H1 (cell line): ENCODE data around the gene AK5. TPM values are rescaled to one million over a fixed set of nuclear protein-coding genes. Genes with fewer than 3 reads are reported as not detected.

Source experiments
- CTCF ChIA-PET: fragments of 300-600 bp; sonication (Branson Sonifier 250); formaldehyde crosslinking; loops from one replicate; lab custom pipeline; 2021; ENCODE audit not compliant: partially characterized antibody; lab: Charles Lee
- POLR2A ChIA-PET: fragments of 300-600 bp; sonication (Branson Sonifier 250); formaldehyde crosslinking; loops from one replicate; lab custom pipeline; 2021; ENCODE audit warnings: inconsistent platforms; ENCODE audit not compliant: partially characterized antibody; lab: Charles Lee
- DNase-seq, 2 experiments: peaks; one replicate each; pipeline versions ENCODE4 v3.0.0 to v3.0.0-alpha.2; 2010 to 2022; ENCODE audit warnings: low spot score in 2 of 2, low read depth in 1 of 2, mixed read lengths in 1 of 2
- FAIRE-seq: peaks from 2 replicates; lab custom pipeline; 2011; peaks lifted over from hg19 to GRCh38; lab: Jason Lieb, UNC
- H2AFZ ChIP-seq: 2 replicates; pipeline ENCODE4 v1.8.1; 2012; ENCODE audit warnings: low read length, inconsistent platforms
- H2AK5ac ChIP-seq: 2 replicates; pipeline ENCODE4 v1.6.1; 2013; ENCODE audit warnings: low read depth, low read length
- H2BK120ac ChIP-seq: replicated peaks from 2 replicates; pipeline ENCODE3; 2013; ENCODE audit warnings: low read depth, low read length, inconsistent platforms
- H2BK12ac ChIP-seq: 2 replicates; pipeline ENCODE4 v1.6.1; 2013; ENCODE audit warnings: low read depth, low read length
- H2BK15ac ChIP-seq: 2 replicates; pipeline ENCODE4 v1.6.1; 2013; ENCODE audit warnings: low read length
- H2BK20ac ChIP-seq: 2 replicates; pipeline ENCODE4 v1.6.1; 2013; ENCODE audit warnings: low read length
- H2BK5ac ChIP-seq: 2 replicates; pipeline ENCODE4 v1.6.1; 2013; ENCODE audit warnings: low read depth, low read length
- H3K14ac ChIP-seq: 2 replicates; pipeline ENCODE4 v1.6.1; 2013; ENCODE audit warnings: inconsistent platforms; ENCODE audit not compliant: insufficient read length
- H3K18ac ChIP-seq: 2 replicates; pipeline ENCODE4 v1.6.1; 2013; ENCODE audit warnings: low read length; ENCODE audit errors: extremely low read depth
- H3K23ac ChIP-seq: 2 replicates; pipeline ENCODE4 v1.6.1; 2013; ENCODE audit warnings: inconsistent platforms; ENCODE audit not compliant: insufficient read length
- H3K23me2 ChIP-seq: 2 replicates; pipeline ENCODE4 v1.6.1; 2013; ENCODE audit warnings: low read depth, low read length
- H3K27ac ChIP-seq: 2 replicates; pipeline ENCODE4 v1.6.1; 2011; ENCODE audit warnings: low read depth, low read length, inconsistent platforms
- H3K27me3 ChIP-seq, 4 experiments: replicated peaks in 1 of 4; 1 replicate in 1 of 4; 2 replicates in 3 of 4; pipeline versions ENCODE4 v1.6.1 to v1.8.1; 2011 to 2013; ENCODE audit warnings: low read length in 3 of 4, mild to moderate bottlenecking in 3 of 4, inconsistent platforms in 2 of 4, mixed read lengths in 2 of 4, moderate library complexity in 1 of 4; ENCODE audit not compliant: control insufficient read depth in 3 of 4, insufficient read depth in 3 of 4; ENCODE audit errors: extremely low read depth in 1 of 4
- H3K36me3 ChIP-seq, 4 experiments: 2 replicates each; pipeline versions ENCODE4 v1.6.1 to v1.8.1; 2011 to 2013; ENCODE audit warnings: mild to moderate bottlenecking in 4 of 4, low read length in 3 of 4, moderate library complexity in 2 of 4, control low read depth in 1 of 4, inconsistent platforms in 1 of 4; ENCODE audit not compliant: insufficient read depth in 4 of 4, control insufficient read depth in 2 of 4
- H3K4ac ChIP-seq: replicated peaks from 2 replicates; pipeline ENCODE3; 2013; ENCODE audit warnings: low read length, low read depth, mixed read lengths, inconsistent platforms; ENCODE audit not compliant: insufficient read length
- H3K4me1 ChIP-seq, 4 experiments: replicated peaks in 1 of 4; 1 replicate in 1 of 4; 2 replicates in 3 of 4; pipeline versions ENCODE4 v1.6.1 to v1.8.1; 2011 to 2013; ENCODE audit warnings: low read length in 3 of 4, inconsistent platforms in 2 of 4, mixed read lengths in 1 of 4; ENCODE audit not compliant: insufficient read depth in 4 of 4, control insufficient read depth in 3 of 4
- H3K4me2 ChIP-seq, 2 experiments: 2 replicates each; pipeline versions ENCODE4 v1.6.1 to v1.8.1; 2011 to 2013; ENCODE audit warnings: low read depth in 2 of 2, low read length in 2 of 2, control low read depth in 1 of 2, inconsistent platforms in 1 of 2, mild to moderate bottlenecking in 1 of 2; ENCODE audit not compliant: insufficient read depth in 1 of 2
- H3K4me3 ChIP-seq, 4 experiments: fragments of 200-600, 300-600 bp in 1 of 4; sonication (generic), shearing (Covaris generic), sonication (Bioruptor Twin) in 1 of 4; 2 replicates each; pipeline versions ENCODE4 v1.5.1 to v1.8.1; 2011 to 2016; ENCODE audit warnings: low read length in 4 of 4, low read depth in 3 of 4, control low read depth in 2 of 4, inconsistent platforms in 2 of 4, mild to moderate bottlenecking in 2 of 4, mixed read lengths in 1 of 4, moderate library complexity in 1 of 4; ENCODE audit not compliant: insufficient read depth in 2 of 4; ENCODE audit errors: extremely low read depth in 1 of 4
- H3K56ac ChIP-seq: replicated peaks from 2 replicates; pipeline ENCODE3; 2013; ENCODE audit warnings: low read depth, mild to moderate bottlenecking, mixed read lengths, low read length, inconsistent platforms; ENCODE audit not compliant: insufficient read length
- H3K79me1 ChIP-seq: 2 replicates; pipeline ENCODE4 v1.6.1; 2013; ENCODE audit warnings: low read depth, low read length, control low read depth
- H3K79me2 ChIP-seq, 2 experiments: 2 replicates each; pipeline versions ENCODE4 v1.6.1 to v1.8.1; 2012 to 2013; ENCODE audit warnings: low read length in 2 of 2, mild to moderate bottlenecking in 2 of 2, inconsistent platforms in 1 of 2; ENCODE audit not compliant: insufficient read depth in 2 of 2, control insufficient read depth in 1 of 2
- H3K9ac ChIP-seq, 4 experiments: replicated peaks in 1 of 4; 1 replicate in 1 of 4; 2 replicates in 3 of 4; pipeline versions ENCODE4 v1.6.1 to v1.8.1; 2011 to 2013; ENCODE audit warnings: low read depth in 3 of 4, low read length in 3 of 4, control low read depth in 2 of 4, mild to moderate bottlenecking in 2 of 4, moderate library complexity in 2 of 4, inconsistent platforms in 1 of 4; ENCODE audit errors: extremely low read depth in 1 of 4
- H3K9me3 ChIP-seq, 2 experiments: 2 replicates each; pipeline versions ENCODE4 v1.6.1 to v1.8.1; 2012 to 2013; ENCODE audit warnings: mild to moderate bottlenecking in 2 of 2, moderate library complexity in 2 of 2, control low read depth in 1 of 2, inconsistent platforms in 1 of 2, low read depth in 1 of 2, low read length in 1 of 2, mixed read lengths in 1 of 2; ENCODE audit not compliant: insufficient read depth in 2 of 2
- H4K20me1 ChIP-seq, 2 experiments: replicated peaks in 1 of 2; 2 replicates each; pipeline versions ENCODE3 to v1.8.1; 2011 to 2013; ENCODE audit warnings: inconsistent platforms in 2 of 2, low read length in 2 of 2, mild to moderate bottlenecking in 1 of 2; ENCODE audit not compliant: insufficient read depth in 2 of 2, control insufficient read depth in 1 of 2
- H4K5ac ChIP-seq: 2 replicates; pipeline ENCODE4 v1.6.1; 2013; ENCODE audit warnings: low read length, low read depth, mixed read lengths, inconsistent platforms; ENCODE audit not compliant: insufficient read length
- H4K8ac ChIP-seq: 2 replicates; pipeline ENCODE4 v1.8.0; 2013; ENCODE audit warnings: mild to moderate bottlenecking, moderate library complexity, low read length, inconsistent platforms; ENCODE audit not compliant: insufficient read depth; ENCODE audit errors: extremely low read depth
- H4K91ac ChIP-seq: replicated peaks from 2 replicates; pipeline ENCODE3; 2013; ENCODE audit warnings: low read length, mixed read lengths, inconsistent platforms; ENCODE audit not compliant: insufficient read length
- HDAC2 ChIP-seq, 2 experiments: fragments of 300-600 bp in 1 of 2; sonication (generic) in 1 of 2; IDR thresholded peaks; 2 replicates each; pipeline ENCODE4 v1.6.1; 2011 to 2012; ENCODE audit warnings: low read depth in 2 of 2, low read length in 2 of 2, mild to moderate bottlenecking in 2 of 2, moderate library complexity in 2 of 2, borderline replicate concordance in 1 of 2, inconsistent platforms in 1 of 2
- MAFK ChIP-seq: IDR thresholded peaks from 2 replicates; pipeline ENCODE4 v1.6.1; 2012; ENCODE audit warnings: low read depth, mild to moderate bottlenecking, improper control_type of control experiment, low read length
- MAX ChIP-seq: IDR thresholded peaks from 2 replicates; pipeline ENCODE4 v1.6.1; 2012; ENCODE audit warnings: inconsistent platforms
- PHF8 ChIP-seq: fragments of 200-600 bp; sonication (generic); conservative IDR thresholded peaks from 2 replicates; pipeline ENCODE4 v1.7.1; 2012; ENCODE audit warnings: low read depth, mild to moderate bottlenecking, inconsistent platforms, low read length, moderate library complexity
- RBBP5 ChIP-seq: IDR thresholded peaks from 2 replicates; pipeline ENCODE4 v1.7.1; 2012; ENCODE audit warnings: low read depth, mild to moderate bottlenecking, inconsistent platforms, low read length, moderate library complexity, borderline replicate concordance
- SIX5 ChIP-seq: IDR thresholded peaks from 2 replicates; pipeline ENCODE4 v1.6.1; 2011; ENCODE audit warnings: mild to moderate bottlenecking, low read depth, low read length
- ZNF274 ChIP-seq: IDR thresholded peaks from 2 replicates; pipeline ENCODE4 v1.7.0; 2012; ENCODE audit warnings: low read length, borderline replicate concordance; ENCODE audit errors: extremely low read depth
- WGBS, 2 experiments: shearing (Covaris generic) in 1 of 2; methylation state at CpG; one replicate each; pipeline versions ENCODE4 v1.1.6 to v1.1.7; 2013 to 2015; ENCODE audit warnings: low lambda C conversion rate in 2 of 2, mixed read lengths in 2 of 2, inconsistent platforms in 1 of 2, low coverage in 1 of 2, missing lambda C conversion rate in 1 of 2; ENCODE audit not compliant: insufficient replicate concordance in 2 of 2, insufficient coverage in 1 of 2, insufficient read length in 1 of 2; ENCODE audit errors: extremely low coverage in 1 of 2, missing lambda C conversion rate in 1 of 2; 5-methylcytosine and 5-hydroxymethylcytosine counted together
- polyA plus RNA-seq, 7 experiments: library from polyadenylated mRNA; depleted of rRNA in 3 of 7; stranded (reverse) in 5 of 7; unstranded in 2 of 7; fragments of >200 nt in 5 of 7; fragments of 200-250 nt in 2 of 7; gene quantifications; 1 replicate in 5 of 7; 2 replicates in 1 of 7; 4 replicates in 1 of 7; pipeline versions ENCODE4 v1.2.1 to v1.2.3, GENCODE V29; 2011 to 2013; ENCODE audit warnings: missing spikeins in 2 of 7, mixed read lengths in 2 of 7
- total RNA-seq: library from RNA; stranded (reverse); fragmentation: NEBNext Ultra II Directional; extraction: Animal tissue kit (Norgen Biotek cat#: 25700); gene quantifications from 2 replicates; pipeline ENCODE4 v1.2.1, GENCODE V29; 2021

The AK5 gene
- total and polyA plus RNA-seq, 2 of the 8 experiments (the other 6 are each of a cell fraction or from before 2014, with no cell fraction given), result 2.0 to 7.1 TPM

DNA sequence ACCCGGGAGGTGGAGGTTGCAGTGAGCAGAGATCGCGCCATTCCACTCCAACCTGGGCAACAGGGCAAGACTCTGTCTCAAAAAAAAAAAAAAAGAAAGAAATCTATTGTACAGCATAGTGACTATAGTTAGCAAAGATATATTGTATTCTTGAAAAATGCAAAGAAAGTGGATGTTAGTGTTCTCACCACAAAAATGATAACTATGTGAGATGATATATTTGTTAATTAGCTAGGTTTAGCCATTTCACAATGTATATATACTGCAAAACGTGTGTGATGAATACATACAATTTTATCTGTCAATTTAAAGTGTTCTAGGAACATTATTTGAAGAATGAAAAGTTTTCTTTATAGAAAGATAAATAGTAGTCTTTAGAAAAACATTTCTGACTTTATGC, 179.9 kb downstream of the AK5 start:
- TF ChIP-seq MAX, result no peak
- TF ChIP-seq ZNF274, result no peak
- no peak for TF ChIP-seq SIX5
- no peak for TF ChIP-seq PHF8
- no peak for TF ChIP-seq HDAC2 (IDR thresholded peaks at IDR 0.05; ENCODE audit: borderline replicate concordance in 1 of 2, low read depth in 2 of 2, low read length in 2 of 2)
- TF ChIP-seq MAFK, result no peak
- no peak for TF ChIP-seq RBBP5
- ChIA-PET CTCF (interaction anchor here (1.4 kb wide), 1 partner anchor 74 kb away, joined by 3 read pairs; no protein-coding TSS in a partner anchor), POLR2A (no interaction called here)
- H3K18ac ChIP-seq, result no peak overlapping the region
- DNase-seq, result no peak
- no peaks in the 10 kb centered on the region for H4K20me1 ChIP-seq
- H2AK5ac ChIP-seq, result no peak overlapping the region
- no peak overlapping the region for H3K9ac ChIP-seq
- no peak overlapping the region for H3K27ac ChIP-seq
- no peak overlapping the region for H3K4me3 ChIP-seq
- H4K91ac ChIP-seq, result no peak overlapping the region
- 73% methylated on average over 4 of the region's 4 CpGs; no CpG with 5 or more reads in 1 of the 2 experiments for WGBS, 2 experiments
- no peak overlapping the region for H2AFZ ChIP-seq
- H3K9me3 ChIP-seq, result no peaks in the 10 kb centered on the region
- H4K8ac ChIP-seq, result no peak overlapping the region
- H3K4ac ChIP-seq, result no peak overlapping the region
- no peaks in the 10 kb centered on the region for H3K79me1 ChIP-seq
- H3K56ac ChIP-seq, result no peak overlapping the region
- no peak overlapping the region for H2BK12ac ChIP-seq
- H2BK15ac ChIP-seq, result no peak overlapping the region
- H3K27me3 ChIP-seq, result no peaks in the 10 kb centered on the region
- no peaks in the 10 kb centered on the region for H3K79me2 ChIP-seq
- no peak for FAIRE-seq
- no peak overlapping the region for H3K14ac ChIP-seq
- no peaks in the 10 kb centered on the region for H3K36me3 ChIP-seq
- no peak overlapping the region for H4K5ac ChIP-seq
- H3K23me2 ChIP-seq, result peaks cover 2% of the 10 kb centered on the region; the same call in 1 of the 2 replicates
- H2BK5ac ChIP-seq, result no peak overlapping the region
- no peak overlapping the region for H2BK20ac ChIP-seq
- H3K4me2 ChIP-seq, result no peak overlapping the region
- H3K23ac ChIP-seq, result no peak overlapping the region
- no peaks in the 10 kb centered on the region for H3K4me1 ChIP-seq
- no peak overlapping the region for H2BK120ac ChIP-seq
